Coronary artery (tissue), 2 donors: Measurements from ENCODE around the gene LFNG.

Source experiments
- DNase-seq: peaks from one replicate; pipeline ENCODE4 v3.0.0-alpha.2; 2017; ENCODE audit warnings: low spot score
- H3K27ac ChIP-seq, 2 donors: fragments of 200-600 bp; sonication (generic); one replicate each; pipeline ENCODE4 v1.5.1; 2016 to 2019
- H3K4me3 ChIP-seq: fragments of 200-600 bp; sonication (generic); 2 replicates; pipeline ENCODE4 v1.5.1; 2016; ENCODE audit warnings: mild to moderate bottlenecking, moderate library complexity
- TF ChIP-seq, protein P1 (sequence below): fragments of 200-600 bp; sonication (generic); IDR thresholded peaks from one replicate; pipeline ENCODE4 v1.5.1; 2019; ENCODE audit warnings: antibody characterized with exemption

The LFNG gene

DNA sequence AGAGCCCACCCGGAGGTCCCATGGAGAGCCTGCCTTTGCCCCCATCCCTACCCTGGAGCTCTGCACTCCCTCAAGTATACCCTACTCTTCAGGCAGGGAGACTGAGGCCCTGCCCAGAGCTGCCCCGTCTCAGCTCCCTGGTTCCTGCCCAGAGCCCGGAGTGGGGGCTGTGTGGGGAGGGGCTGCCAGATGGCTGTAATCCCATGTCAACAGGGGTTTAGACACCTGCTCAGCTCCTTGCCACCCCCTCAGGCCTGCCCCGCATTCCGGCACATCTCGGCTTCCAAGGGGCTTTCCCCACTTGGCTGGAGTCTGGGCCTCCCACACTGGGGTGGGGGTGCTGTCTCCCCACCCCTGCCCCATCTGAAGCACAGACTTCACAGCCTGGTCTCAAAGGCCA lies 20.9 kb upstream of the LFNG start:
- TF ChIP-seq, protein P1, sequence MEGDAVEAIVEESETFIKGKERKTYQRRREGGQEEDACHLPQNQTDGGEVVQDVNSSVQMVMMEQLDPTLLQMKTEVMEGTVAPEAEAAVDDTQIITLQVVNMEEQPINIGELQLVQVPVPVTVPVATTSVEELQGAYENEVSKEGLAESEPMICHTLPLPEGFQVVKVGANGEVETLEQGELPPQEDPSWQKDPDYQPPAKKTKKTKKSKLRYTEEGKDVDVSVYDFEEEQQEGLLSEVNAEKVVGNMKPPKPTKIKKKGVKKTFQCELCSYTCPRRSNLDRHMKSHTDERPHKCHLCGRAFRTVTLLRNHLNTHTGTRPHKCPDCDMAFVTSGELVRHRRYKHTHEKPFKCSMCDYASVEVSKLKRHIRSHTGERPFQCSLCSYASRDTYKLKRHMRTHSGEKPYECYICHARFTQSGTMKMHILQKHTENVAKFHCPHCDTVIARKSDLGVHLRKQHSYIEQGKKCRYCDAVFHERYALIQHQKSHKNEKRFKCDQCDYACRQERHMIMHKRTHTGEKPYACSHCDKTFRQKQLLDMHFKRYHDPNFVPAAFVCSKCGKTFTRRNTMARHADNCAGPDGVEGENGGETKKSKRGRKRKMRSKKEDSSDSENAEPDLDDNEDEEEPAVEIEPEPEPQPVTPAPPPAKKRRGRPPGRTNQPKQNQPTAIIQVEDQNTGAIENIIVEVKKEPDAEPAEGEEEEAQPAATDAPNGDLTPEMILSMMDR: no peak
- Histone ChIP-seq H3K4me3 (no peak overlapping the region), H3K27ac (no peak overlapping the region)
- no peak for DNase-seq

DNA sequence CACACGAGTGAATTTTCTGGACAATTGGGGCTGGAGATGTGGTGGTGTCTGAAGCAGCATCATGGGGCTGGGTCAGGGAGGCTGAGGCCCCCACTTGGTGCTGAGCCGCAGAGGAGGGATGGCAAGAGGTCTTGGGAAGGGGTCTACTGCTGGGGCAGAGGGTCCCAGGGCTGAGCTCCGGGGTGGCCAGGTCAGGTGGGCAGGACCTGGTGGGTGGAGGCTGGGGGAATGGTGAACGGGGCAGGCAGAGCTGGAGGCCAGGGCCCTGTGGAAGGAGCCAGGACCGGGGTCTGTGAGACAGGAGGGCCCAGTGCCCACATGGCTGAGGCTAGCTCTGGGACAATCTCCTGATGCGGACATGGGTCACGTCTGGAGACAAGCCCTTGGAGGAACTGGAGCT lies 20.4 kb upstream of the LFNG start:
- no peak for DNase-seq
- TF ChIP-seq, protein P1: no peak
- Histone ChIP-seq H3K4me3 (no peak overlapping the region), H3K27ac (no peak overlapping the region)

DNA sequence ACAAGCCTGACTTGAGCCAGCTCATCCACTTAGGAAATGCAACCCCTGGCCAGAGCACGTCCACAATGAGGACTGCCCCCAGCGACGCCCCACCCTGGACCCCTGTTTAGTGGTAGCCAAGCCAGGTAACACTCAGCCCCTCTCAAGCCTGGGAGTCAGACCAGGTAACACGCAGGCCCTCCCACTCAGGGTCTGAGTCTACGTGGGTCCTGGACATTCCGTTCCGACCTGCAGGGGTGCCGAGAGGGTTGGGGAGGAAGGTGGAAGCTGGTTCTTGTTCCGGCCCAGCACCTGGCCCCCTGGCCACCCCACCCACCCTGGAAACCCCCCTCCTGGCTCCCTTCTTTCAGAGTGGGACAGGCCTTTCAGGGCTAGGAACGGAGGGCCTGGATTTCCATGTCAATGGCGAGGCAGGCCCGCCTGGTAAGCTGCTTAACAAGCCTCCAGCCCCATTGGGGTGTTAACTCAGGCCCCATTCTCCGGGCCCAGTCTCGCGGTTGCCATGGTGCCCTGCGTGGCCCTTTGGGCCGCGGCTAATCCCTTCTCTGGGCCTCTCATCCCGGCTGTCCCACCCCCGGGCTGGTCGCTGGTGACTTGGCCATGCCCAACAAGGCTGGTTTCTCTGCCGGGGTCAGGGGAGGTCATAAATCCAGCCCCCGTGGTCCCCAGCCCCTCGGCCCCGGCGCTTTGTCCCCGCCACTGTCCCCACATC lies 19.7 kb upstream of the LFNG start:
- Histone ChIP-seq H3K4me3 (no peak overlapping the region), H3K27ac (no peak overlapping the region)
- TF ChIP-seq, protein P1: no peak
- no peak for DNase-seq

DNA sequence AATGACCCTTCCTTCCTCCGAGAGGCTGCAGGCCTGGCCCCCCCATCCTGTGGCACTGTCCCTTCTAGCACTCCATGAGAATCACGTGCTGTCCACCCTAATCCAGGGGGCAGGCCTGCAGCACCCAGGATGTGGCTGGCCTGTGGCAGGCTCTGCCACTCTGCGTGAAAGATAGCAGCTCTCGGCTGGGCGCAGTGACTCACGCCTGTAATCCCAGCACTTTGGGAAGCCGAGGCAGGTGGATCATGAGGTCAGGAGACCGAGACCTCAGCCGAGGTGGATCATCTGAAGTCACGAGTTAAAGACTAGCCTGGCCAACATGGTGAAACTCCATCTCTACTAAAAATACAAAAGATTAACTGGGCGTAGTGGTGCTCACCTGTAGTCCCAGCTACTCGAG lies 18.9 kb upstream of the LFNG start:
- TF ChIP-seq, protein P1: no peak
- no peak overlapping the region for H3K4me3 ChIP-seq
- DNase-seq: no peak
- H3K27ac ChIP-seq: no peak overlapping the region

DNA sequence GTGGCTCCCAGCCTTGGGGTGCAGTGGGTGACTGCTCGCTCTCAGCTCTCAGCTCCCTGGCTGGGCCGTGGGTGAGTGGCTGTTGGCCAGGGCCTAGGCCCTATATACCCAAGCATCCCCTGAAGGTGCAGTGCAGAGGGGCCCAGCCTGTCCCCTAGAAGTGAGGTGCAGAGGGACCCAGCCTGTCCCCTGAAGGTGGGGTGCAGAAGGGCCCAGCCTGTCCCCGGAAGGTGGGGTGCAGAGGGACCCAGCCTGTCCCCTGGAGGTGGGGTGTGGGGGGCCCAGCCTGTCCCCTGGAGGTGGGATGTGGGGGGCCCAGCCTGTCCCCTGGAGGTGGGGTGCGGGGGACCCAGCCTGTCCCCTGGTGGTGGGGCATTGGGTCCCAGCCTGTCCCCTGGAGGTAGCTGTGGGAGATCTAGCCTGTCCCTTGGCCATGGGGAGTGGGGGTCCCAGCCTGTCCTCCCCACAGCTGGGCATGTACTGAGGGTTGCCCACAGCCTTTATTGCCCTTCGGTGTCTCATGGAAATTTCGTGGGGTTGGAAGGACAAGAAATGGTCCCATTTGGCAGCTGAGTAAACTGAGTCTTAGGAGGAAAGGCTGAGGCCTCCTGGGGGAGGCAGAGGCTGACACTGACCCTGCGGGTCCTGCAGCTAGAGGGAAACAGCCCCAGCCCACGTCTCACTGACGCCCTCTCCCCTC lies 17.5 kb upstream of the LFNG start:
- Histone ChIP-seq H3K27ac (no peak overlapping the region), H3K4me3 (no peak overlapping the region)
- TF ChIP-seq, protein P1: no peak
- DNase-seq: no peak

DNA sequence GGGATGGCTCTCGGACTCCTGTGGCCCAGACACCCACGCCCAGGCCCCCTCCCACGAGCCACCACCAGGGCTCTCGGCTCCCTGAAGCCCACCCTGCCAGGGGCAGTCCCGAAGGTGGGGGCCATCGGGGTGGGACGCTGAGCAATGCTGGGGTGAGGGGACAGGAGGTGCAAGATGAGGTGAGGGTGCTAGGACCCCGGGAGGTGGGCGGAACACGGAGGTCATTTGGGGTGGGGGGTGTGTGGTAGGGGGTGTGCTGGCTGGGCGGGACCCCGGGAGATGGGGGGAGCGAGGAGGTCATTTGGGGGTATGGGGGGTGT lies 17.0 kb upstream of the LFNG start:
- no peak overlapping the region for H3K27ac ChIP-seq
- TF ChIP-seq, protein P1: no peak
- no peak for DNase-seq
- H3K4me3 ChIP-seq: no peak overlapping the region
